Measurements from ENCODE around the gene DCAF8. TPM values are rescaled to one million over a fixed set of nuclear protein-coding genes. Genes with fewer than 3 reads are reported as not detected.

Gene DCAF8
- polyA plus RNA-seq, 1 donor, result 152 TPM

DNA sequence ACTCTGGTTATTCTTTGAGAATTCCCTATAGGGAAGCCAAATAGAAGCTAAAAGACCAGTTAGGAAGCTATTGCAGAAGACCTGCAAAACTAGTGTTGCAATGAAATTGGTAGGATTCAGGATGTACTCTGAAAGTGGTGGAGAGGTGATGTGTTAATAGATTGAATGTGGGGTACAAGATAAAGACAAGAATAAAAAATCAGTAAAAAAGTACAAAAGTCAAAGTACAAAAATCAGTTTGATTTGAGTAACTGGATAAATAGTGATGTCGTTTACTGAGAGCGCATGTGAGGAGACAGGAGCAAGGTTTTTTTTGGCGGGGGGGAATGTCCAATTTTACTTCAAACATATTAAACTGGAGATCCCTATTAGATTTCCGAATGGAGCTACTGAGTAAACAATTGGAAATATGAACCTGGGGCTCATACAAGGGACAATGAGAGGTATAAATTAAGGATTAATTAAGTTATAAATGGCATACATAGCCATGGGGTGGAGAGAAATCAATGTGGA lies 2.5 kb upstream of the DCAF8 start:
- Histone ChIP-seq H3K9me3 (ENCODE audit: control insufficient read depth, low read depth, low read length) (no peaks in the 10 kb centered on the region), H3K36me3 (ENCODE audit: control insufficient read depth, insufficient read depth, low read length) (no peaks in the 10 kb centered on the region), H3K4me1 (ENCODE audit: control insufficient read depth, insufficient read depth, low read length) (peaks cover 19% of the 10 kb centered on the region), H3K27ac (ENCODE audit: low read length) (no peak overlapping the region), H3K27me3 (ENCODE audit: control insufficient read depth, insufficient read depth, low read length) (no peaks in the 10 kb centered on the region), H3K4me3 (ENCODE audit: low read length) (no peak overlapping the region)
- 61% methylated on average over 2 of the region's 4 CpGs for WGBS (ENCODE audit: insufficient coverage, low lambda C conversion rate)
- no peak for DNase-seq

DNA sequence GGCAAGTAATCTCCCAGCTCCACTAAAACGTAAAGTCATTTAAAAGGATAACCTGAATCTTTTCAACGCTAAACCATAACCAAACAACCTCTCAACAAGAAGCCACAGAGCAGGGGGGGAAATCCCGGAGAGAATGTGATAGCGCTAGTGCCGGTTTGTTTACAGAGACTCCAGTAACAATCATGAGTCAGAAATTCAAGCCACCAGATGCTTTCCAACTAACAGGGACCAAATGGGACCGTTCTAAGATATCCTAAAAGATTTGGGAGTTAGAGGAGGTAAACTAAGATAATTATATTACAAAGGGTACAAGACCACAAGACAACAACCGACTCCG lies 825 bp downstream of the DCAF8 start:
- H3K4me1 ChIP-seq (ENCODE audit: control insufficient read depth, insufficient read depth, low read length), result peaks cover 21% of the 10 kb centered on the region
- H3K27ac ChIP-seq (ENCODE audit: low read length), result peak overlapping the region; percentile 97
- peak overlapping the region; percentile 88 for H3K4me3 ChIP-seq (ENCODE audit: low read length)
- no peaks in the 10 kb centered on the region for H3K9me3 ChIP-seq (ENCODE audit: control insufficient read depth, low read depth, low read length)
- DNase-seq, result peak; percentile 54 to 82
- peaks cover 3% of the 10 kb centered on the region for H3K36me3 ChIP-seq (ENCODE audit: control insufficient read depth, insufficient read depth, low read length)
- 0% methylated on average over 3 of the region's 8 CpGs for WGBS (ENCODE audit: insufficient coverage, low lambda C conversion rate)
- no peaks in the 10 kb centered on the region for H3K27me3 ChIP-seq (ENCODE audit: control insufficient read depth, insufficient read depth, low read length)

DNA sequence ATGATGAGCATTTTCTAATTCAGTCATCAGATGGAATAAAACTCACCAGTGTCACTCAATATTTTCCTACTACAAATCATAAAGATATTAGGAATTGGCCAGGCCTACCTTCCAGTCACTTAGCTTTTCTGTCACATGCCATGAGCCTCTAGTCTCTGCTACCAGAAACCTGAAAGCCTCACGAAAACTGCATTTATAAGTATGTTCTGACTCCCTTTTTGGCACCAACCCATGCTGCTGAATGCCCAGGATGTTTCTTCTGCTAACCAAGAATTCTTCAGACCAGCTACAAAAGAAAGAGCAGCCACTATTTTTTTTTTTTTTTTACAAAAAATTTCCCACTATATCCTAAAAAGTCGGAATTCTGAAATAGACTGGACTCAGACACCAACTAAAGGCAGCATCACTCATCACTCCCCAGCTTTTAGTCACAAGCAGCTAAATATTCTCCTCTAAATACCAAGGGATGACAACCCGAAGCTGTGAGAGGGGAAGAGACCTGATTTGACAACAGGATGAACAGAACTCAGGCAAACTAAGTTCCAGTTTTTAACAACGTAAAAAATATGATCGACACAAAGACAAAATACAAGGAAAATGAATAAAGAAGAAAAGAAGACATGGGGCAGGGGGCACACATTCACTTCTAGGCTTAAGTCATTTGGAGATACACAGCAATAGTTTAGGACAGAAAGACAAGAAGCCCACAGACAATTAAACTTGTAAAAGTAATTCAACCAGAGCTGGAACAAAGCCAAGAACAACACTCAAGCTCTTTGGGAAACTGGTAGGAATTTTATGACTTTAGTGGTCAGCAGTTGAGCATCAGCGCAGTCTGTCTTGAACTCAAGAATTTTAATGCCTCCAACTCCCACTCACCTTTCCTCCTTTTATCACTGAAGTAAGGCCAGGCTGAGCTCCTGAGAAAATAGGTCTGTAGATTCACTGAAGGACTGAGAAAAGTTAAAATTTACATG lies 1.7 kb downstream of the DCAF8 start:
- H3K36me3 ChIP-seq (ENCODE audit: control insufficient read depth, insufficient read depth, low read length), result peaks cover 3% of the 10 kb centered on the region
- peaks cover 21% of the 10 kb centered on the region for H3K4me1 ChIP-seq (ENCODE audit: control insufficient read depth, insufficient read depth, low read length)
- peak; percentile 45 to 67 for DNase-seq
- H3K4me3 ChIP-seq (ENCODE audit: low read length), result peak overlapping the region; percentile 88
- no peaks in the 10 kb centered on the region for H3K27me3 ChIP-seq (ENCODE audit: control insufficient read depth, insufficient read depth, low read length)
- WGBS (ENCODE audit: insufficient coverage, low lambda C conversion rate), result 44% methylated on average over 3 of the region's 6 CpGs
- H3K27ac ChIP-seq (ENCODE audit: low read length), result peak overlapping the region; percentile 97
- H3K9me3 ChIP-seq (ENCODE audit: control insufficient read depth, low read depth, low read length), result no peaks in the 10 kb centered on the region

DNA sequence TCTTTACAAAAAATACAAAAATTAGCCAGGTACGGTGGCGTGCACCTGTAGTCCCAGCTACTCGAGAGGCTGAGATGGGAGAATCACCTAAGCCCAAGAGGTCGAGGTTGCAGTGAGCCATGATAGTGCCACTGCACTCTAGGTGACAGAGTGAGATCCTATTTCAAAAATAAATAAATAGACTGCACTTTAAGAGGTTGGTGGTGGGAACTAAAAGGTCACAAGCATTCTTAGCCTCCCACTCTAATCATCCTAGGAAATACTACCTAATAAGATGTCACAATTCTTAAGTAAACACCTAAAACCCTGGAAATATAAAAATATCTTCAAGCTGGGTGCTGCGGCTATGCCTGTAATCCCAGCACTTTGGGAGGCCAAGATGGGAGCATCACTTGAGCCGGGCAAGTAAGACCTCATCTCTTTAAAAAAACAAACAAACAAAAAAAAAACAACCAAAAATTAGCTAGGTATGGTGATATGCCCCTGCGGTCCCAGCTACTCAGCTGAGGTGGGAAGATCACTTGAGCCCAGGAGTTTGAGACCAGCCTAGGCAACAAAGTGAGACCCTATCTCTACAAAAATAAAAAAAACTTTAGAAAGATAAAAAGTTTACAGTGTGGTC lies 4.1 kb downstream of the DCAF8 start:
- Histone ChIP-seq H3K27ac (ENCODE audit: low read length) (no peak overlapping the region), H3K9me3 (ENCODE audit: control insufficient read depth, low read depth, low read length) (no peaks in the 10 kb centered on the region), H3K36me3 (ENCODE audit: control insufficient read depth, insufficient read depth, low read length) (peaks cover 5% of the 10 kb centered on the region), H3K27me3 (ENCODE audit: control insufficient read depth, insufficient read depth, low read length) (no peaks in the 10 kb centered on the region), H3K4me1 (ENCODE audit: control insufficient read depth, insufficient read depth, low read length) (peaks cover 16% of the 10 kb centered on the region), H3K4me3 (ENCODE audit: low read length) (no peak overlapping the region)
- no CpG with 5 or more reads among the region's 7 CpGs for WGBS (ENCODE audit: insufficient coverage, low lambda C conversion rate)
- DNase-seq, result no peak

DNA sequence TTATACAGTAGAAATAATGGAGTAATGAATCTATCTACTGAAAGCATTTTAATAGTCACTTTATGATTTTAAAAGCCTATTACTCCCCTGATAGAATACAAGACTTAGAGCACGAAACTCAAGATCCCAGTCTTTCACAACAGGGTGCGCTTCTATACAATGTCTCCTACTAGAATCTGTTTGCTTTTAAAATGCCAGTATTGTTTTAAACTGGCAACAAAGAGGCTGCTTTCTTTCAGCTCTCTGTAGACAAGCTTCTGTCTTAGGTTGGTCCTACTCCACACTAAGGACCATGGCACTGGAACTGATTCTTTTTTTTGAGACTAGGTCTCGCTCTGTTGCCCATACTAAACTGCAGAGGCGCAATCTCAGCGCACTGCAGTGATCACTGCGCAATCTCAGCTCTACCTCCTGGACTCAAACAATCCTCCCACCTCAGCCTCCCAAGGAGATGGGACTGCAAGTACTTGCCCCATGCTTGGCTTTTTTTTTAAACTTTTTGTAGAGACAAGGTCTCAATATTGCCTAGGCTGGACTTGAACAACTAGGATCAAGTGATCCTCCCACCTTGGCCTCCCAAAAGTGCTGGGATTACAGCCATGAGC lies 4.8 kb downstream of the DCAF8 start:
- Histone ChIP-seq H3K27me3 (ENCODE audit: control insufficient read depth, insufficient read depth, low read length) (no peaks in the 10 kb centered on the region), H3K4me3 (ENCODE audit: low read length) (no peak overlapping the region), H3K9me3 (ENCODE audit: control insufficient read depth, low read depth, low read length) (no peaks in the 10 kb centered on the region), H3K36me3 (ENCODE audit: control insufficient read depth, insufficient read depth, low read length) (peaks cover 5% of the 10 kb centered on the region), H3K27ac (ENCODE audit: low read length) (no peak overlapping the region), H3K4me1 (ENCODE audit: control insufficient read depth, insufficient read depth, low read length) (peaks cover 14% of the 10 kb centered on the region)
- no peak for DNase-seq
- 100% methylated on average over 1 of the region's 6 CpGs for WGBS (ENCODE audit: insufficient coverage, low lambda C conversion rate)

DNA sequence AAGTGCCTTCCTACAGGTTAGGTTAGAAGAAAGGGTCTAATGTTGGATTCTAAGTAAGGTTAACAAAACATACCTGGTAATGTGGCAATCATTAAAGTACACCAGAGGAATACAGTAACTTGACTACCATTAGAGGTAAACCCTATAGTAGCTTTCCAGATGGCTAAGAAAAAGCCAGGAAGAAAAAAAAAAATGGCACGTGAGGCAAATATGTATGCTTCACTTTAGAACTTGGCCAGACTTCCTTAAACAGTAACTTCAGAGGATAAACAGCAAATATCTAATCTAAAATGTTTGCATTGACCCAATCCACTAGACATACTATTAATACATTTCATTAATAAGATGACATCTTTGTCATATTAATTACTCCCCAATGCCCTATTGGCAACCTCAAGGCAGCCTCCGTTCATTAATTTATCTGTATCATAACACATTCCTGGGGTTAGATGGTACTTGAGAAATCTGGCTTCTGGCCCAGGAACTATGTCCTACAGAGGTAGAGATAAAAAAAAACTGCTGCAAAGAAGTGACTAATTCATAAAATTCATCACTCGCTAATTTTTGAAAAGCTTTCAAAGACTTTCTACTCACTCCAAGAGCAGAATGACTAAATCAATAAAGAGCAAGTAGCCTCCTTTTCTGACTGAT lies 5.8 kb downstream of the DCAF8 start:
- DNase-seq, result no peak
- H3K27ac ChIP-seq (ENCODE audit: low read length), result no peak overlapping the region
- H3K27me3 ChIP-seq (ENCODE audit: control insufficient read depth, insufficient read depth, low read length), result no peaks in the 10 kb centered on the region
- peaks cover 5% of the 10 kb centered on the region for H3K36me3 ChIP-seq (ENCODE audit: control insufficient read depth, insufficient read depth, low read length)
- no peaks in the 10 kb centered on the region for H3K9me3 ChIP-seq (ENCODE audit: control insufficient read depth, low read depth, low read length)
- no peak overlapping the region for H3K4me3 ChIP-seq (ENCODE audit: low read length)
- WGBS (ENCODE audit: insufficient coverage, low lambda C conversion rate), result 100% methylated on average over 1 of the region's 3 CpGs
- H3K4me1 ChIP-seq (ENCODE audit: control insufficient read depth, insufficient read depth, low read length), result peaks cover 14% of the 10 kb centered on the region

DNA sequence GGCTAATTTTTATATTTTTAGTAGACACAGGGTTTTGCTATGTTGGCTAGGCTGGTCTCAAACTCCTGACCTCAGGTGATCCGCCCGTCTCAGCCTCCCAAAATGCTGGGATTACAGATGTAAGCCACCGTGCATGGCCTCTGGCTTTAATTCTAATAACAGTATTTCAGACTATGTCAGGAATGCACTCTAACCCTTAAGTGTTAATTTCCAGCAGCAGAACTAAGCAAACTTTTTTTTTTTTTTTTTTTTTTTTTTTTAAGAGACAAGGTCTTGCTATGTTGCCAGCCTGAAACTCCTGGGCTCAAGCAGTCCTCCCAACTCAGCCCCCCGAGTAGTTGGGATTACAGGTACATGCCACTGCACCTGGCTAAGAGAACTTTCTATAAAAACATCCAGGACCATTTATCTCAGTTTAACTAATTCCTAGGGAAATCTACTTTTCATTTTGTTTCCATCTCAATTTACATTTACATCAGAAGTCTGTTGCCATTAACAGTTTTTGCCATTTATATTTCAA lies 6.5 kb downstream of the DCAF8 start:
- peaks cover 11% of the 10 kb centered on the region for H3K4me1 ChIP-seq (ENCODE audit: control insufficient read depth, insufficient read depth, low read length)
- no peaks in the 10 kb centered on the region for H3K9me3 ChIP-seq (ENCODE audit: control insufficient read depth, low read depth, low read length)
- peaks cover 5% of the 10 kb centered on the region for H3K36me3 ChIP-seq (ENCODE audit: control insufficient read depth, insufficient read depth, low read length)
- DNase-seq, result no peak
- no CpG with 5 or more reads among the region's 4 CpGs for WGBS (ENCODE audit: insufficient coverage, low lambda C conversion rate)
- no peak overlapping the region for H3K27ac ChIP-seq (ENCODE audit: low read length)
- H3K4me3 ChIP-seq (ENCODE audit: low read length), result no peak overlapping the region
- H3K27me3 ChIP-seq (ENCODE audit: control insufficient read depth, insufficient read depth, low read length), result no peaks in the 10 kb centered on the region

DNA sequence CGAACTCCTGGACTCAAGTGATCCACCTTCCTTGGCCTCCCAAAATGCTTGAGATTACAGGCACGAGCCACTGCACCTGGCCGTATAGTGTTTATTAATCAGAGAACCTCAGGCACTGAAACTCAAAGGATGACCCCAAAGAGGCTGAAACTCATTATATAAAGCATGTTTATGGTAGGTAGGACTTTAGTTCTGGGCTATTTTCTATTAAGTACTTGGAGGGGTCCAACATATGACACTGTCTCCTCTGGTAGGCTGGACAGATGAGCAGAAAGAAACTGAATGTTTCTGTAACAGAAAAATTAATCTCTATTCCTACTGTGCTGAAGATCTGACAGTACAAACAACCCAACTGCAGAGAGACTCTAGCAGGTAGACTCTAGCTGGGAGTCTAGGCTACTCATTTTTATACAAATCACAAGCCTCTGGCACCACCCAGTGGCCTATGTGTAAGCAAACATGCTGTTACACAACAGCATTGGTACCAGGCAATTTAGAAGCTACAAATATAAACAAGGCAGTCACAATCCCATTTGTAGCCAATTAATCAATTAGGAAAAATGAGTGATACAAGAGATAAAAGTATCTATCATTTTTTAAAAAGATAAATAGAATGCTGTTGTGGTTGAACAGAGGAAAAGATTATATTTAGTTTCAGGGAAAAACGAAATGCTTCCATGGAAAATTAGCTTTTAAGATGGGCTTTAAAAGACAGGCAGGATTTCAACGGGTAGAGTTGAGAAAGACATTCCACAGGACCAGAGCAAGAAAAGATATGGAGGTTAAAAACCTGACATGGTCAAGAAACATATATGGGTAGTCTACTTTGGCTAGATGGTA lies 10.4 kb downstream of the DCAF8 start:
- H3K4me3 ChIP-seq (ENCODE audit: low read length), result no peak overlapping the region
- no CpG with 5 or more reads among the region's 5 CpGs for WGBS (ENCODE audit: insufficient coverage, low lambda C conversion rate)
- no peak overlapping the region for H3K27ac ChIP-seq (ENCODE audit: low read length)
- peaks cover 2% of the 10 kb centered on the region for H3K36me3 ChIP-seq (ENCODE audit: control insufficient read depth, insufficient read depth, low read length)
- no peaks in the 10 kb centered on the region for H3K27me3 ChIP-seq (ENCODE audit: control insufficient read depth, insufficient read depth, low read length)
- no peaks in the 10 kb centered on the region for H3K9me3 ChIP-seq (ENCODE audit: control insufficient read depth, low read depth, low read length)
- no peaks in the 10 kb centered on the region for H3K4me1 ChIP-seq (ENCODE audit: control insufficient read depth, insufficient read depth, low read length)
- DNase-seq, result peak; percentile 47 to 64

DNA sequence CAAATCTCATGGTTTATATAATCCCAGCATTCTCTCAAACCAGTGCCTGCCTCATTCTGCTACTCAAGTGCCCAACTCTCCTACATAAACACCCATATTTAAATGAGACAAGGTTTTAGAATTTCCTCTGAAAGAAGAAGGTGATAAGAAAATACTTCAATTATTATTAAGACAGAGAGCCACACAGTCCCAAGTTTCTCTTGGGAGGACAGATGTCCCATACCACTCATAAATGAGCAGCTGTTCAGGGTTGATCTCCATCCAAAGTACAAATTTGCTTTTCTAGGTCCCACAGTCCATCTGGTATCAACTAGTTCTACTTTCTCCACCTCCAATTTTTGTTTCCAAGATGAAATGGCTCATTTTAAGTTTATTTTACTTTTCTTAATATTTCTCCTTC lies 11.3 kb downstream of the DCAF8 start:
- H3K9me3 ChIP-seq (ENCODE audit: control insufficient read depth, low read depth, low read length), result no peaks in the 10 kb centered on the region
- no peaks in the 10 kb centered on the region for H3K4me1 ChIP-seq (ENCODE audit: control insufficient read depth, insufficient read depth, low read length)
- no peak overlapping the region for H3K27ac ChIP-seq (ENCODE audit: low read length)
- peaks cover 2% of the 10 kb centered on the region for H3K36me3 ChIP-seq (ENCODE audit: control insufficient read depth, insufficient read depth, low read length)
- peak in 1 of 2 donors; percentile 24 for DNase-seq
- no peaks in the 10 kb centered on the region for H3K27me3 ChIP-seq (ENCODE audit: control insufficient read depth, insufficient read depth, low read length)
- H3K4me3 ChIP-seq (ENCODE audit: low read length), result no peak overlapping the region

Measured in large intestine (tissue), 3 donors.